Endothelial cell of umbilical vein (primary cell): Measurements from ENCODE around the gene SRSF2. TPM values are rescaled to one million over a fixed set of nuclear protein-coding genes. Genes with fewer than 3 reads are reported as not detected.

Experiments
- BruUV-seq: library from RNA; stranded (reverse); fragments of 400-500 nt; replicated peaks from 2 replicates; lab custom pipeline; 2021; lab: Mats Ljungman, UMichigan
- CTCF ChIA-PET: fragments of 300-600, 350-600 bp; sonication (Branson Sonifier 250); formaldehyde crosslinking; loops from one replicate; lab custom pipeline; 2021; ENCODE audit warnings: antibody characterized with exemption, inconsistent platforms; lab: Charles Lee
- POLR2A ChIA-PET: fragments of 300-600, 350-600 bp; sonication (Branson Sonifier 250); formaldehyde crosslinking; loops from one replicate; lab custom pipeline; 2021; ENCODE audit warnings: antibody characterized with exemption, inconsistent platforms; lab: Charles Lee
- DNase-seq: peaks from one replicate; pipeline ENCODE4 v3.0.0-alpha.2; 2011; ENCODE audit warnings: low read depth, low spot score
- FAIRE-seq: peaks from 2 replicates; lab custom pipeline; 2011; peaks lifted over from hg19 to GRCh38; lab: Jason Lieb, UNC
- H2AFZ ChIP-seq: 2 replicates; pipeline ENCODE4 v1.6.0; 2012; ENCODE audit warnings: low read depth, low read length, control low read depth, inconsistent platforms
- H3K27ac ChIP-seq: 2 replicates; pipeline ENCODE4 v1.5.1; 2011; ENCODE audit warnings: low read depth, mild to moderate bottlenecking, control low read depth, low read length, moderate library complexity; ENCODE audit not compliant: insufficient read depth
- H3K27me3 ChIP-seq, 2 experiments: 2 replicates each; pipeline versions ENCODE4 v1.6.0 to v1.6.1; 2011; ENCODE audit warnings: low read length in 2 of 2, mixed read lengths in 1 of 2; ENCODE audit not compliant: control insufficient read depth in 2 of 2, insufficient read depth in 2 of 2
- H3K36me3 ChIP-seq, 2 experiments: 2 replicates in 1 of 2; 3 replicates in 1 of 2; pipeline ENCODE4 v1.5.1; 2011; ENCODE audit warnings: low read length in 2 of 2, mild to moderate bottlenecking in 1 of 2, moderate library complexity in 1 of 2; ENCODE audit not compliant: control insufficient read depth in 2 of 2, insufficient read depth in 2 of 2; ENCODE audit errors: extremely low read depth in 1 of 2
- H3K4me1 ChIP-seq: 3 replicates; pipeline ENCODE4 v1.5.1; 2011; ENCODE audit warnings: mild to moderate bottlenecking, low read length; ENCODE audit not compliant: control insufficient read depth, insufficient read depth; ENCODE audit errors: extremely low read depth
- H3K4me2 ChIP-seq: 2 replicates; pipeline ENCODE4 v1.6.1; 2011; ENCODE audit warnings: low read length, control low read depth, mixed read lengths; ENCODE audit not compliant: insufficient read depth
- H3K4me3 ChIP-seq, 3 experiments: fragments of 200-600 bp in 1 of 3; sonication (generic), shearing (Covaris generic) in 1 of 3; replicated peaks in 1 of 3; 2 replicates each; pipeline ENCODE4 v1.5.1; 2011 to 2016; ENCODE audit warnings: control low read depth in 3 of 3, low read length in 3 of 3, mild to moderate bottlenecking in 2 of 3, inconsistent platforms in 1 of 3, low read depth in 1 of 3, moderate library complexity in 1 of 3; ENCODE audit not compliant: insufficient read depth in 1 of 3
- H3K79me2 ChIP-seq: 2 replicates; pipeline ENCODE4 v1.6.0; 2012; ENCODE audit warnings: low read length, inconsistent platforms; ENCODE audit not compliant: control insufficient read depth, insufficient read depth
- H3K9ac ChIP-seq: replicated peaks from 2 replicates; pipeline ENCODE3; 2011; ENCODE audit warnings: low read length, control low read depth; ENCODE audit not compliant: insufficient read depth; ENCODE audit errors: extremely low read depth
- H3K9me1 ChIP-seq: replicated peaks from 3 replicates; pipeline ENCODE4 v1.6.0; 2011; ENCODE audit warnings: mild to moderate bottlenecking, low read length; ENCODE audit not compliant: control insufficient read depth, insufficient read depth; ENCODE audit errors: extremely low read depth
- H3K9me3 ChIP-seq: replicated peaks from 2 replicates; pipeline ENCODE4 v1.5.1; 2012; ENCODE audit warnings: low read length, inconsistent platforms; ENCODE audit not compliant: control insufficient read depth, insufficient read depth
- H4K20me1 ChIP-seq: replicated peaks from 2 replicates; pipeline ENCODE3; 2011; ENCODE audit warnings: mild to moderate bottlenecking, low read length; ENCODE audit not compliant: control insufficient read depth, insufficient read depth; ENCODE audit errors: extremely low read depth
- CTCF ChIP-seq, 2 donors: IDR thresholded peaks; 1 replicate in 1 of 2; 2 replicates in 1 of 2; pipeline ENCODE4 v1.5.1; 2011; ENCODE audit warnings: low read length in 2 of 2, mild to moderate bottlenecking in 2 of 2, moderate library complexity in 2 of 2, control low read depth in 1 of 2, inconsistent platforms in 1 of 2, low read depth in 1 of 2; ENCODE audit not compliant: insufficient read depth in 1 of 2; ENCODE audit errors: extremely low read depth in 1 of 2
- EZH2 ChIP-seq: IDR thresholded peaks from 2 replicates; pipeline ENCODE4 v1.6.1; 2012; ENCODE audit warnings: borderline replicate concordance, low read depth, mild to moderate bottlenecking, moderate library complexity, low read length, inconsistent platforms; ENCODE audit not compliant: severe bottlenecking
- FOS ChIP-seq: IDR thresholded peaks from 2 replicates; pipeline ENCODE4 v1.6.1; 2011; ENCODE audit warnings: mild to moderate bottlenecking, low read length, moderate library complexity, borderline replicate concordance; ENCODE audit not compliant: insufficient read depth
- GATA2 ChIP-seq: IDR thresholded peaks from 2 replicates; pipeline ENCODE4 v1.7.0; 2011; ENCODE audit warnings: low read depth, mild to moderate bottlenecking, moderate library complexity, mixed read lengths, low read length; ENCODE audit not compliant: insufficient read length, insufficient read depth
- JUN ChIP-seq: IDR thresholded peaks from 2 replicates; pipeline ENCODE4 v1.6.1; 2011; ENCODE audit warnings: borderline replicate concordance, low read depth; ENCODE audit not compliant: insufficient read length, insufficient read depth
- MAX ChIP-seq: IDR thresholded peaks from 2 replicates; pipeline ENCODE4 v1.6.1; 2011; ENCODE audit not compliant: insufficient read depth, insufficient read length
- MYC ChIP-seq: IDR thresholded peaks from one replicate; pipeline ENCODE4 v1.6.1; 2011; ENCODE audit warnings: mild to moderate bottlenecking, low read depth, low read length
- POLR2A ChIP-seq: IDR thresholded peaks from 2 replicates; pipeline ENCODE4 v1.6.1; 2012; ENCODE audit warnings: low read depth, mild to moderate bottlenecking, control low read depth, low read length
- POLR2AphosphoS5 ChIP-seq: IDR thresholded peaks from 2 replicates; pipeline ENCODE4 v1.6.1; 2012; ENCODE audit warnings: low read depth, mild to moderate bottlenecking, control low read depth, low read length, moderate library complexity; ENCODE audit not compliant: insufficient read depth
- dilution Hi-C: fragments of 300-500 bp; cut with MboI; formaldehyde crosslinking; loops from one replicate; pipeline ENCODE4 v1.15.0; 2019; ENCODE audit warnings: low sequenced_read_pairs; ENCODE audit not compliant: extremely low pct_ligation_motif_present
- intact Hi-C: fragments of 100-400 bp; cut with micrococcal nuclease; formaldehyde crosslinking; loops from one replicate; pipeline ENCODE4 v1.10.0; 2022
- polyA plus RNA-seq, 4 experiments: library from polyadenylated mRNA; depleted of rRNA in 3 of 4; stranded (reverse) in 3 of 4; unstranded in 1 of 4; fragments of >200 nt; gene quantifications; 2 replicates each; pipeline versions ENCODE4 v1.2.1 to v1.2.3, GENCODE V29; 2011 to 2012; ENCODE audit warnings: missing spikeins in 1 of 4
- total RNA-seq: library from RNA; stranded (reverse); gene quantifications from 2 replicates; pipeline ENCODE4 v1.2.3, GENCODE V29; 2021

Gene SRSF2
- total and polyA plus RNA-seq, 2 donors (not counting 3 experiments of a cell fraction or from before 2014, with no cell fraction given): 283 to 307 TPM

- no peak overlapping the region for H3K4me3 ChIP-seq
- no peak for FAIRE-seq
- BruUV-seq: no TSS peak
- H3K9me3 ChIP-seq: no peaks in the 10 kb centered on the region
- no peak overlapping the region for H3K27ac ChIP-seq
- no peak overlapping the region for H3K4me2 ChIP-seq
- dilution Hi-C loops: no loop called here
- intact Hi-C loops: no loop called here
- no peaks in the 10 kb centered on the region for H3K4me1 ChIP-seq
- no peaks in the 10 kb centered on the region for H3K27me3 ChIP-seq
- ChIA-PET POLR2A (no interaction called here), CTCF (no interaction called here)
- H4K20me1 ChIP-seq: no peaks in the 10 kb centered on the region
- H3K36me3 ChIP-seq: peaks cover 2 to 6% of the 10 kb centered on the region in 2 experiments
- H3K9me1 ChIP-seq: no peaks in the 10 kb centered on the region
- no peak for TF ChIP-seq JUN
- TF ChIP-seq GATA2: no peak
- no peak for TF ChIP-seq POLR2AphosphoS5
- TF ChIP-seq MAX: no peak
- TF ChIP-seq CTCF (IDR thresholded peaks at IDR 0.05; ENCODE audit: extremely low read depth in 1 of 2, insufficient read depth in 1 of 2, low read depth in 1 of 2, low read length in 2 of 2): no peak
- TF ChIP-seq FOS: no peak
- no peak for TF ChIP-seq POLR2A
- TF ChIP-seq EZH2: no peak
- no peak for TF ChIP-seq MYC
- no peak overlapping the region for H2AFZ ChIP-seq
- H3K9ac ChIP-seq: no peak overlapping the region
- DNase-seq: no peak
- no peaks in the 10 kb centered on the region for H3K79me2 ChIP-seq
These were observed 11.5 kb upstream of the SRSF2 start for GRCh38 chr17:76748657-76749056.
